NCI-H1105 (cell line): ENCODE results near the gene CRYBG3.

Experiments
- DNase-seq: peaks from one replicate; lab custom pipeline; 2025; lab: John Stamatoyannopoulos, UW

Gene CRYBG3

GRCh38 chr3:97971679-97972567 lies 150.1 kb downstream of the CRYBG3 start, which contains the start of gene RIOX2:
RIOX2 (minus strand) TSS chr3:97972431; CDS start chr3:97967593, 4,838 bp downstream.
- peak; percentile 62 for DNase-seq

- no peak for DNase-seq
Observed at GRCh38 chr3:97972976-97973375, 151.2 kb downstream of the CRYBG3 start.

GRCh38 chr3:97974996-97975395 lies 153.2 kb downstream of the CRYBG3 start:
- DNase-seq: no peak

GRCh38 chr3:97975466-97975865 lies 153.7 kb downstream of the CRYBG3 start:
- DNase-seq: no peak

GRCh38 chr3:97979610-97980009 lies 157.8 kb downstream of the CRYBG3 start:
- DNase-seq: no peak

- no peak for DNase-seq
Observed at GRCh38 chr3:97981886-97982285, 160.1 kb downstream of the CRYBG3 start.

GRCh38 chr3:97983933-97984491 lies 162.2 kb downstream of the CRYBG3 start:
- no peak for DNase-seq

- no peak for DNase-seq
Observed at GRCh38 chr3:97987306-97987705, 165.5 kb downstream of the CRYBG3 start.

- no peak for DNase-seq
Observed at GRCh38 chr3:97988784-97989568, 167.2 kb downstream of the CRYBG3 start.

- no peak for DNase-seq
Observed at GRCh38 chr3:97990624-97991292, 168.9 kb downstream of the CRYBG3 start.

- no peak for DNase-seq
Observed at GRCh38 chr3:97991293-97991682, 169.5 kb downstream of the CRYBG3 start.

GRCh38 chr3:97992547-97993173 lies 170.8 kb downstream of the CRYBG3 start:
- no peak for DNase-seq

GRCh38 chr3:97993526-97993925 lies 171.7 kb downstream of the CRYBG3 start:
- DNase-seq: no peak

- no peak for DNase-seq
Observed at GRCh38 chr3:97994328-97994945, 172.6 kb downstream of the CRYBG3 start.
